Mesendoderm (in vitro differentiated cells): ENCODE measurements around the gene BMP7.

Source experiments
- DNase-seq: peaks from one replicate; pipeline ENCODE4 v3.0.0; 2013
- H2AK5ac ChIP-seq: 2 replicates; pipeline ENCODE4 v1.6.1; 2013; ENCODE audit warnings: low read length, inconsistent platforms
- H2BK120ac ChIP-seq: 2 replicates; pipeline ENCODE4 v1.6.1; 2013; ENCODE audit warnings: low read depth, mild to moderate bottlenecking, low read length, moderate library complexity, mixed read lengths
- H2BK15ac ChIP-seq: replicated peaks from 2 replicates; pipeline ENCODE4 v1.6.1; 2013; ENCODE audit warnings: low read depth, mild to moderate bottlenecking, moderate library complexity
- H2BK5ac ChIP-seq: 2 replicates; pipeline ENCODE4 v1.6.1; 2013; ENCODE audit warnings: low read length, inconsistent platforms
- H3K18ac ChIP-seq: 2 replicates; pipeline ENCODE4 v1.6.1; 2013; ENCODE audit warnings: mild to moderate bottlenecking, low read length, mixed read lengths
- H3K23ac ChIP-seq: one replicate; pipeline ENCODE4 v1.6.1; 2013; ENCODE audit warnings: low read length
- H3K27ac ChIP-seq: 2 replicates; pipeline ENCODE4 v1.5.1; 2013; ENCODE audit warnings: low read depth, mild to moderate bottlenecking, inconsistent platforms, low read length, moderate library complexity
- H3K27me3 ChIP-seq: 2 replicates; pipeline ENCODE4 v1.6.1; 2013; ENCODE audit warnings: low read length, control low read depth, mild to moderate bottlenecking, inconsistent platforms; ENCODE audit not compliant: insufficient read depth, poor library complexity
- H3K36me3 ChIP-seq: 2 replicates; pipeline ENCODE4 v1.6.1; 2013; ENCODE audit warnings: low read length, inconsistent platforms; ENCODE audit not compliant: control insufficient read depth, insufficient read depth
- H3K4ac ChIP-seq: one replicate; pipeline ENCODE4 v1.6.1; 2013; ENCODE audit warnings: low read depth, mild to moderate bottlenecking, low read length, moderate library complexity
- H3K4me1 ChIP-seq: 2 replicates; pipeline ENCODE4 v1.6.1; 2013; ENCODE audit warnings: low read depth, low read length, inconsistent platforms; ENCODE audit not compliant: control insufficient read depth
- H3K4me2 ChIP-seq: 2 replicates; pipeline ENCODE4 v1.6.1; 2013; ENCODE audit warnings: low read length
- H3K4me3 ChIP-seq: 2 replicates; pipeline ENCODE4 v1.5.1; 2013; ENCODE audit warnings: mild to moderate bottlenecking, low read length
- H3K56ac ChIP-seq: one replicate; pipeline ENCODE4 v1.6.1; 2013; ENCODE audit warnings: low read length
- H3K79me1 ChIP-seq: 2 replicates; pipeline ENCODE4 v1.6.1; 2013; ENCODE audit warnings: low read length, inconsistent platforms
- H3K79me2 ChIP-seq: 2 replicates; pipeline ENCODE4 v1.6.1; 2013; ENCODE audit warnings: mild to moderate bottlenecking, low read length; ENCODE audit not compliant: control insufficient read depth, insufficient read depth
- H3K9ac ChIP-seq: 2 replicates; pipeline ENCODE4 v1.6.1; 2013; ENCODE audit warnings: low read length, inconsistent platforms
- H4K5ac ChIP-seq: one replicate; pipeline ENCODE4 v1.6.1; 2013; ENCODE audit warnings: low read length
- H4K8ac ChIP-seq: one replicate; pipeline ENCODE4 v1.6.1; 2013; ENCODE audit warnings: low read depth, mild to moderate bottlenecking, control low read depth, low read length, moderate library complexity
- WGBS: extraction: QIAGEN DNeasy Blood & Tissue Kit; methylation state at CpG from one replicate; pipeline ENCODE4 v1.1.7; 2013; ENCODE audit warnings: low lambda C conversion rate, missing lambda C conversion rate; ENCODE audit not compliant: insufficient coverage; ENCODE audit errors: extremely low coverage; 5-methylcytosine and 5-hydroxymethylcytosine counted together

Gene BMP7

DNA sequence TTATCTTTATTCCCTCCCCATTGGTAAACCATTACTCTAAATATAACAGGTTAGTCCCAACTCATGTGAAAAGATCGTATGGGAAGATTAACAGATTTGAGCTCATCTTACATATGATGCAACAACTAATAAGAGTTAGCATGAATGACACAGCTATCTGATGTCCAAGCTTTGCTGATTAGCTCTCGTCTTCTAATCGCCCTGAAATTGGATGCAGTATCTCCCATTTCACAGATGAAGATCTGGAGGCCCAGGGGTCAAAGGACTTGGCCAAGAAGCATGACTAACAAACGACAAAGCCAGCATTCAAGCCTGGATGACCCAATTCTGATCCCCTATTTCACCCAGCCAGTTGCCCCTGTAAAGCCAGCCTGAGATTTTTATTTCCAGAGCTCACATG lies 8.4 kb upstream of the BMP7 start:
- no peaks in the 10 kb centered on the region for H3K79me1 ChIP-seq
- no peak overlapping the region for H2BK5ac ChIP-seq
- no peak overlapping the region for H3K4me3 ChIP-seq
- no peaks in the 10 kb centered on the region for H3K36me3 ChIP-seq
- H4K5ac ChIP-seq = no peak overlapping the region
- H2AK5ac ChIP-seq = no peak overlapping the region
- H3K27me3 ChIP-seq = no peaks in the 10 kb centered on the region
- H3K79me2 ChIP-seq = no peaks in the 10 kb centered on the region
- no CpG with 5 or more reads among the region's 4 CpGs for WGBS
- H3K4me1 ChIP-seq = no peaks in the 10 kb centered on the region
- no peak overlapping the region for H3K56ac ChIP-seq
- DNase-seq = no peak
- no peak overlapping the region for H2BK120ac ChIP-seq
- H2BK15ac ChIP-seq = no peak overlapping the region
- H4K8ac ChIP-seq = no peak overlapping the region
- H3K23ac ChIP-seq = no peak overlapping the region
- H3K18ac ChIP-seq = no peak overlapping the region
- no peak overlapping the region for H3K27ac ChIP-seq
- H3K4me2 ChIP-seq = no peak overlapping the region
- H3K4ac ChIP-seq = no peak overlapping the region
- H3K9ac ChIP-seq = no peak overlapping the region

DNA sequence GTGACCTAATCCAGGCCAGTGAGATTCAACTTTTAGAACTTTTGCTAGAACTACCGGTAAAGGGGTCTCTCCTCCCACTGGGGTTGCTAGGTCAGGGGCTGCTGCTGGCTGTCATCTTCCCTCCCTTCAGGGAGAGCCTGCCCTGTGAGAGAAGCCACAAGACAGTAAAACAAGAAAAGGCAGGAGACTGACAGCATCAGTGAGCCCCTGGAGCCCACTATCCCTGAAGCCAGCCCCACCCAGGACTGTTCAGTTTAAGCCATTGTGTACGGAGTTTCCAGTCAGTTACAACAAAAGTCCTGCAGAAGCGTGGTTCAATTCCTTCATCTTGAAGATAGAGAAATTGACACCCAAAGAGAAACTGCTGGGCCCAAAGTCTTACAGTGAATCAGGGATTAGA lies 7.9 kb upstream of the BMP7 start:
- Histone ChIP-seq H3K18ac (no peak overlapping the region), H3K9ac (no peak overlapping the region), H3K27me3 (no peaks in the 10 kb centered on the region), H3K4me3 (no peak overlapping the region), H3K4ac (no peak overlapping the region), H3K4me2 (no peak overlapping the region), H3K23ac (no peak overlapping the region), H4K5ac (no peak overlapping the region), H2AK5ac (no peak overlapping the region), H2BK120ac (no peak overlapping the region), H2BK5ac (no peak overlapping the region), H3K27ac (no peak overlapping the region), H3K4me1 (no peaks in the 10 kb centered on the region), H3K56ac (no peak overlapping the region), H3K79me2 (no peaks in the 10 kb centered on the region), H2BK15ac (no peak overlapping the region), H4K8ac (no peak overlapping the region), H3K79me1 (no peaks in the 10 kb centered on the region), H3K36me3 (no peaks in the 10 kb centered on the region)
- no peak for DNase-seq
- WGBS = no CpG with 5 or more reads among the region's 3 CpGs

DNA sequence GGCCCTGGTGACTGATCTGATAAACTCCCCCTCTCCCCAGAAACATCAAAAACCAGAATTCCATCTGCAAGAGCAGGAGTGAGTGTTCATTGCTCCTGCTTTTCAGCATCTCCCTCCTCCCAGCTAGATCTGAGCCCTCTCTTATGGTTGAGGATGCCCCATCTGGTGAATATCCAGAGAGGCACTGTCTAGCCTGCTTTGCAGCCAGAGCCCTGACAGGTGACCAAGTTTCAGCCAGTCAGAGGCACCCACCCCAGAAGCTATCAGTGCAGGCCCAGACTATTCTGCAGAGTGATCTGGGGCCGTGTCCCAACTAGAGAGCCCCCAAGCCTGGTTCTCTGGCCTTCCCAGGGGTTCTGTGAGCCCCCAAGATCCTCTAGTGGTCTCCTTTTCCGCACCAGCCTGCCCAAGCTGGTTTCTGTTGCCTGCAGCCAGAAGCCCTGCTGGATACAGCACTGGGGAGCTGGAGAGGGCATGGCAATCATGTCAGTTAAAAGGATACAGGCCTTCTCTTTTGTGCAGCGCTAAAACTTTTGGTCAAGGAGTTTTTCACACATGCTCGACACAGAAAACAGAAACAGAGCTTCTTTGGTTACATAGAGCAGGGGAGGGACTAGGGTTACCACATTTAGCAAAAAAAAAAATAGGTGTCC lies 6.6 kb upstream of the BMP7 start:
- peak; percentile 41 for DNase-seq
- no peak overlapping the region for H2AK5ac ChIP-seq

DNA sequence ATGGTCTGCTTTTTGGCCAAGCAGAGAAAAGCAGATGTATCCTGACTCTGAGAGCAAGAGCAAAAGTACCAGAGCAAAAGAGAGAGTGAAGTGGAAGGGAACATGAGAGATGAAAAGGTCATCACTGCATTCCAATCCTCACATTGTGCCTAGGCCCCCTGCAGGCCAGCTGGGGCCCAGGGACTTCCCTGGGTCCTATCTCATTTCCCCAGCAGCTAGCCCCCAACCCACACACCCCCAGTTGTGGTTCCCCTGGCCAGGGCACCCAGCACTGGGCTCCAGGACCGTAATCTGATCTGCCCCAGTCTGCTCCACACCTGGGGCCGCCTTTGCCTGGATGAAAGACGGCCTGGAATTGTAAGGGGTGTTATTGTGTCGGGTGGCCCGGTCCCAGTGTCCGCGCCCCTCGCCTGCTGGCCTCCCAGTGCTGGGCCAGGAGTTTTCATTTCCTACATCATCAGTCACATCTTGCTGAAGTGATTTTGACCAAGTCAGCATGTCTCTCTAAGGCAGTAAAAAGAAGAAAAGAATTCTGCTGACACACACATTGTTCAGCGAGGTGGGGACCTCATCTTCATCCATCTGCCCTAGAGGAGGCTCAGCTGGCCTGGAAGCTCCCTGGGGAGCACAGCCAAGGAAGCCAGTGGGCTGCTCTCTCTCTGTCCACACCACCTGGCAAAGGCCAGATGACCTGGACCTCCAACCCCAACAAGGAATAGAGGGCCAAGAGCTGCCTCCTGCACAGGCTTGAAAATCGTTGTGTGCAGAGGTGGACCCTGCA lies 4.0 kb upstream of the BMP7 start:
- WGBS = no CpG with 5 or more reads among the region's 10 CpGs
- Histone ChIP-seq H2BK15ac (no peak overlapping the region), H3K56ac (no peak overlapping the region), H2AK5ac (no peak overlapping the region), H3K36me3 (no peaks in the 10 kb centered on the region), H3K18ac (no peak overlapping the region), H4K8ac (no peak overlapping the region), H3K4me2 (no peak overlapping the region), H3K23ac (no peak overlapping the region), H3K27me3 (peaks cover 7% of the 10 kb centered on the region), H3K4me3 (no peak overlapping the region), H4K5ac (no peak overlapping the region), H3K4me1 (no peaks in the 10 kb centered on the region), H2BK5ac (no peak overlapping the region), H2BK120ac (no peak overlapping the region), H3K9ac (no peak overlapping the region), H3K79me1 (no peaks in the 10 kb centered on the region), H3K79me2 (no peaks in the 10 kb centered on the region), H3K4ac (no peak overlapping the region), H3K27ac (no peak overlapping the region)
- DNase-seq = peak; percentile 31

More for the DNA sequence above, 6.6 kb upstream of the BMP7 start:
- WGBS = no CpG with 5 or more reads among the region's 4 CpGs
- no peaks in the 10 kb centered on the region for H3K36me3 ChIP-seq
- H3K9ac ChIP-seq = no peak overlapping the region
- no peak overlapping the region for H3K4me3 ChIP-seq
- H3K27me3 ChIP-seq = no peaks in the 10 kb centered on the region
- no peaks in the 10 kb centered on the region for H3K79me1 ChIP-seq
- H2BK120ac ChIP-seq = no peak overlapping the region
- H2BK5ac ChIP-seq = no peak overlapping the region
- H3K4me2 ChIP-seq = no peak overlapping the region
- no peak overlapping the region for H3K4ac ChIP-seq
- H3K79me2 ChIP-seq = no peaks in the 10 kb centered on the region
- H3K4me1 ChIP-seq = no peaks in the 10 kb centered on the region
- H3K27ac ChIP-seq = no peak overlapping the region
- no peak overlapping the region for H4K5ac ChIP-seq
- no peak overlapping the region for H4K8ac ChIP-seq
- no peak overlapping the region for H3K18ac ChIP-seq
- H2BK15ac ChIP-seq = no peak overlapping the region
- H3K56ac ChIP-seq = no peak overlapping the region
- H3K23ac ChIP-seq = no peak overlapping the region

DNA sequence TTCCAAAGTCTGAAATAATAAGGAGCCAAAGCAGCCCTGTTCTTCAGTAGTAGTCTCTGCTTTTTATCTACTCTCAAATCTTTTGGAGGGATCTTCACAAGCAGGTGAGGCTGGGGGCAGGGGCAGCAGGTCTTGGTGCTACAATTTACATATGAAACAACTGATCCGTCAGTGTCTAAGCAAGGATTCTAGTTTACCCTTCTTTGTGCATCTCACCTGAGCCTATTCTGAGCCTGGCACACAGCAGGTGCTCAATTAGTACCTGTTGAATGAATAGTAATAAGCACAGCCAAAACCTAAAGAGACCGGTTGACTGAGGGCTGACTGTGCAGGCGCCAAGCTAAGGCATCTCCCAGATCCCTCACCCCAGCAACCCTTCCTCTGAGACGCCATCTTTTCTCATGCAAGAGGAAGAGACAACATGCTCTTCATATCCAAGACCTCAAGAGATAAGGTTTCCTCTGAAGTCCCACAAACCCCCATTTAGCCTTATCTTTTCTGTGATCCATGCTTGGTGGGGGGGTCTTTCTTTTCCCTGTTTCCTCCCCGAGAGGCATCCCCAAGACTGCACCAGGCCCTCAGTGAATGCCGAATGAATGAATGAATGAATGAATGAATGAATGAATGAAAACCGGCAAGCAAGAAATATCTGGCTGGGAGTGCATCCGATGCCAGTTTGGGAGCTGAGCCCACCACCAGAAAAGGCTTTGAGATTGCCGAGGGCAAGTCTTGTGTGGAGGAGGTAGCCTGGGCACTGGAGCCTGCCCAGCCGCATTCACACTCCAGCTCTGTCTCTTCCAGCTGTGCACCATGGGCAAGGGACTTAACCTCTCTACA lies 2.9 kb upstream of the BMP7 start:
- H2BK5ac ChIP-seq = no peak overlapping the region

More for the DNA sequence above, 2.9 kb upstream of the BMP7 start:
- Histone ChIP-seq H3K56ac (no peak overlapping the region), H2AK5ac (no peak overlapping the region), H3K4me2 (no peak overlapping the region), H3K79me2 (no peaks in the 10 kb centered on the region), H2BK15ac (no peak overlapping the region), H4K5ac (no peak overlapping the region), H3K4ac (no peak overlapping the region), H3K36me3 (no peaks in the 10 kb centered on the region), H4K8ac (no peak overlapping the region), H3K9ac (no peak overlapping the region), H2BK120ac (no peak overlapping the region), H3K4me3 (no peak overlapping the region), H3K4me1 (no peaks in the 10 kb centered on the region), H3K18ac (no peak overlapping the region), H3K27me3 (peaks cover 7% of the 10 kb centered on the region), H3K27ac (no peak overlapping the region), H3K79me1 (no peaks in the 10 kb centered on the region), H3K23ac (no peak overlapping the region)
- DNase-seq = no peak
- WGBS = no CpG with 5 or more reads among the region's 10 CpGs
